GM10266 (cell line): Measurements from ENCODE around the gene KIAA1549.
"Not testable (repeated sequence)": the region's sequence is repeated elsewhere in the genome, so short reads cannot be mapped to it uniquely, and the experiment has no call there.

Source experiments
- DNase-seq: peaks from one replicate; pipeline ENCODE4 v3.0.0; 2012; ENCODE audit errors: extremely low spot score
- TF ChIP-seq, protein P1 (sequence below): IDR thresholded peaks from 2 replicates; pipeline ENCODE4 v1.5.1; 2012; ENCODE audit warnings: mild to moderate bottlenecking, low read depth; ENCODE audit not compliant: control insufficient read depth, insufficient read depth; ENCODE audit errors: missing control alignments

The KIAA1549 gene

DNA sequence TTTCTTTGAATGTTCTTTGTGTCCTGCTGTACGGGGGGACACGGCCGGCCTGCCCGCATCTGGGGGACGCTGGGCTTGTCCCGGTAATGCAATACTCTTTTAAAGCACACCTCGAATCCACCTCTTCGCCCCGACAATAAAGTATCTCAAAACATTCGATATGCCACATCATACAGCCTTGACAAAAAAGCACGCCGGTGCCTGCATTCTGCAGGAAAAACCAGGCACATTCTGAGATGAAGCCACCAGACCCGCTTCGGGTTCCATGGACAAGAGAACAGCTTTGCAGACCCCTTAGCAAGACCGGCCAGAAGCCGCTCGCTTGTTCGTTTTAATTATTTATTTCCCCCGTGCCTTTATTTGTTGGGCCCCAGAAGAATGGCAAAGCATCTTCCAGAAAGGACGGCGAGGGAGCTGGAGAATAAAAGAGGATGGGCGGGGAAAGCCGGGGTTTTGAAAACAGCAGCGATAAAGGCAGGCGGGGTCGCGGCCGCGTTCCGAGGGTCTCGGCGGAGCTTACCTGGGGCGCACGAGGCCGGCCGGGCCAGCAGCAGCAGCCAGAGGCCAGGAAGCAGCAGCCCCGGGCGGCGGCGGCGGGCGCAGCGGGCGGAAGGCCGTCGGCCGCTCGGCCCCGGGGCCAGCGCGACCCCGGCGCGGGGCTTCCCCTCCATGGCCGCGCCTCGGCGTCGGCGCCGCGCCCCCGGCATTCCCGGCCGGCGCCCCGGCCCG, 462 bp downstream of the KIAA1549 start:
- TF ChIP-seq, protein P1, sequence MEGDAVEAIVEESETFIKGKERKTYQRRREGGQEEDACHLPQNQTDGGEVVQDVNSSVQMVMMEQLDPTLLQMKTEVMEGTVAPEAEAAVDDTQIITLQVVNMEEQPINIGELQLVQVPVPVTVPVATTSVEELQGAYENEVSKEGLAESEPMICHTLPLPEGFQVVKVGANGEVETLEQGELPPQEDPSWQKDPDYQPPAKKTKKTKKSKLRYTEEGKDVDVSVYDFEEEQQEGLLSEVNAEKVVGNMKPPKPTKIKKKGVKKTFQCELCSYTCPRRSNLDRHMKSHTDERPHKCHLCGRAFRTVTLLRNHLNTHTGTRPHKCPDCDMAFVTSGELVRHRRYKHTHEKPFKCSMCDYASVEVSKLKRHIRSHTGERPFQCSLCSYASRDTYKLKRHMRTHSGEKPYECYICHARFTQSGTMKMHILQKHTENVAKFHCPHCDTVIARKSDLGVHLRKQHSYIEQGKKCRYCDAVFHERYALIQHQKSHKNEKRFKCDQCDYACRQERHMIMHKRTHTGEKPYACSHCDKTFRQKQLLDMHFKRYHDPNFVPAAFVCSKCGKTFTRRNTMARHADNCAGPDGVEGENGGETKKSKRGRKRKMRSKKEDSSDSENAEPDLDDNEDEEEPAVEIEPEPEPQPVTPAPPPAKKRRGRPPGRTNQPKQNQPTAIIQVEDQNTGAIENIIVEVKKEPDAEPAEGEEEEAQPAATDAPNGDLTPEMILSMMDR: no peak
- peak; percentile 33 for DNase-seq

DNA sequence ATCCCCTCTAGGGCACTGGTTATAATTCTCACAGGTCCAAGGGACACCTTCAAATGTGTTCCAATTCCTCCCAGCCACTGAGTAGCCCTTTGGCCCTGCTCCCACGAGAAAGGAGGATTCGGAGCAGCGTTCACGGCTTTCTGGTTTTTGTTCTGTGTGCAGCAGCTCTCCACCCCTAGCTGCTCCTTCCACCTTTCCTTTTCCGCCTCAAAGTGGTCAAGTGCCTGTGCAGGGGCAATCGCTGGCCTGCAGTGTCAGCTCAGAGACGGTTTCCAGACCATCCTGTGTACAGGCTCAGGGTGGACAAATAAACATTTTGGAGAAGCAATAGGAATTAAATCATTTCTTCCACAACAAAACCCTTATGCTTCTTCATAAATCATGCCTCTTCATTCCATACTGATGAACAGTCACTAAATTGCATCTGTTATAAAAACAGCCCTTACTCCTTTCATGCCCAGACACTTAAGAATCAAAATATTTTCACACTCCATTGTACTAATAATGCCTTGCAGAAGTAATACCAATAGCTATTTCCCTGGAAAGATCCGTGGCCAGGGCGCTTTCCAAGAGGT, 1.1 kb downstream of the KIAA1549 start:
- no peak for DNase-seq
- TF ChIP-seq, protein P1: no peak

DNA sequence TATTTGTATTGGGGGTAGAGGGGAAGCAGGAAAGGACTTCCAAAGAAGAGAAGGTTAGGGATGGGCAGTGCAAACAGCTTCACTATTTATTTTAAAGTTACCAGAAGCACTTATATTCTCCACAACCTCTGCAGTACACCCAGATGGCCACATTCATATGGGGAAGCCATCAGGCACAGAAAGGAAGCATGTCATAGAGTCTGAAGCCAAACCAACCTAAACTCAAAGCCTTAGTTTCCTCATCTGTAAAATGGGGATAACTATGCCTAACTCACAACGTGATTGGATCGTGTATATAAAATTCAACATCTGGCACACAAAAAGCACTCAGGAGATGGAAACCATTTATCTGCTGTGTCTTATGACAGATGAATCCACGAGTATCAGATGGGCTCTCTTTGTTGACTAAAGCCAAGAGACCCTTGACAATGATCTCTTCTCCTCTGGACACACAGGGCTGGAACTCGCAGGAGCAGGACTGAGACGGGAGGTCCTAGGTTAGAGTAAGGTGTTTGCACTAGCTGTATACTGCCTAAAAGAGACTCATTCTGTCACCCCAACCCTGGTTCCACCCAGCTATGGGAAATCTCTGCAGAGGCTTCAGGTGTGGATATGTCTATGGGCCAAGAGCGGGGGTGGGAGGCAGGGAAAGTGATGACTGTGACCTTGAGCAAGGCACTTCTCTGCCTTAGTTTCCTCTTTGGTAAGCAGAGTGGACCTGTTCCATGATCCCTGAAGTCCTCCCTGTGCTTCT, 1.8 kb downstream of the KIAA1549 start:
- DNase-seq: no peak
- TF ChIP-seq, protein P1: no peak

DNA sequence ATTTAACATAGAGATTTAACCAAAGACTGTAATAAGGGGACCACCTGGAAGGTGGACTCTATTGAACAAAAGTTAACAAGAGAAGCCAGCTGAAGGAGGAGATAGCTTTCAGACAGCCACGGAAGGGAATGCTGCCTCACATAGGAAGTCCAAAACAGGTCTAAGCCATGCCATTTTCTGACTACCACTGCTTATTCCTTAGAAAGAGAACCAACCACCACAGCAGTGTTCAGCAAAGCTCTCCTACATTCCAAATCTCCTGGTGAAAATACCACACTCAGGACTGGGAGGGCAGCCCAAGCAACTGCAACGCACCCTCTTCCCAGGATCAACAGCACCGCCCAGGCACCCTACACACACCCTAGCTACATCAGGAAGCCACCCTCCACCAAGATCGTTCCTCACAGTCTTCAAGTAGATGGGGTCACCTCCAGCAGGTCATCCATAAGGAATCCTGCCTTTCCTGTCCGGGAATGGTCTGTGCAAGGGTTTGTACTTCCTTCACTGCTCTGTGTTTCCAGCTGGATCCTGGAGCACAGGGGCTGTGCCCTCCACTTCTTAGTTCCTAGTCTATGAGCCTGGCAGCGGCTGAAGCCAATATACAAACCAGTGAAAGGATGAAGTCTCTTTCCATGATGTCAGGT, 2.5 kb downstream of the KIAA1549 start:
- TF ChIP-seq, protein P1: no peak
- DNase-seq: no peak

GRCh38 chr7:138976161-138976560, 5.0 kb downstream of the KIAA1549 start:
- DNase-seq: not testable (repeated sequence)

GRCh38 chr7:138975343-138976104, 5.7 kb downstream of the KIAA1549 start:
- DNase-seq: no peak
- TF ChIP-seq, protein P1: no peak
